GM12892 (cell line): Measurements from ENCODE around the gene FAM20C.

ENCODE experiments used
- DNase-seq: peaks from one replicate; pipeline ENCODE4 v3.0.0; 2011; ENCODE audit not compliant: insufficient read length
- FAIRE-seq: peaks from 2 replicates; lab custom pipeline; 2011; peaks lifted over from hg19 to GRCh38; lab: Jason Lieb, UNC
- POLR2A ChIP-seq: IDR thresholded peaks from 2 replicates; pipeline ENCODE4 v1.6.1; 2011; ENCODE audit warnings: low read depth, low read length, control low read depth
- POLR2AphosphoS5 ChIP-seq: IDR thresholded peaks from 2 replicates; pipeline ENCODE4 v1.6.1; 2011; ENCODE audit warnings: low read depth, low read length, control low read depth
- TAF1 ChIP-seq: IDR thresholded peaks from 2 replicates; pipeline ENCODE4 v1.6.1; 2011; ENCODE audit warnings: low read depth, mild to moderate bottlenecking, control low read depth, low read length, borderline replicate concordance

The FAM20C gene

GRCh38 chr7:231030-231857, 38.9 kb downstream of the FAM20C start:
- FAIRE-seq, result no peak
- DNase-seq, result no peak
- TF ChIP-seq TAF1, result no peak
- no peak for TF ChIP-seq POLR2A
- no peak for TF ChIP-seq POLR2AphosphoS5

- FAIRE-seq, result no peak
- no peak for TF ChIP-seq POLR2AphosphoS5
- TF ChIP-seq POLR2A, result no peak
- no peak for TF ChIP-seq TAF1
These were observed 39.5 kb downstream of the FAM20C start for GRCh38 chr7:231858-232246.

DNA sequence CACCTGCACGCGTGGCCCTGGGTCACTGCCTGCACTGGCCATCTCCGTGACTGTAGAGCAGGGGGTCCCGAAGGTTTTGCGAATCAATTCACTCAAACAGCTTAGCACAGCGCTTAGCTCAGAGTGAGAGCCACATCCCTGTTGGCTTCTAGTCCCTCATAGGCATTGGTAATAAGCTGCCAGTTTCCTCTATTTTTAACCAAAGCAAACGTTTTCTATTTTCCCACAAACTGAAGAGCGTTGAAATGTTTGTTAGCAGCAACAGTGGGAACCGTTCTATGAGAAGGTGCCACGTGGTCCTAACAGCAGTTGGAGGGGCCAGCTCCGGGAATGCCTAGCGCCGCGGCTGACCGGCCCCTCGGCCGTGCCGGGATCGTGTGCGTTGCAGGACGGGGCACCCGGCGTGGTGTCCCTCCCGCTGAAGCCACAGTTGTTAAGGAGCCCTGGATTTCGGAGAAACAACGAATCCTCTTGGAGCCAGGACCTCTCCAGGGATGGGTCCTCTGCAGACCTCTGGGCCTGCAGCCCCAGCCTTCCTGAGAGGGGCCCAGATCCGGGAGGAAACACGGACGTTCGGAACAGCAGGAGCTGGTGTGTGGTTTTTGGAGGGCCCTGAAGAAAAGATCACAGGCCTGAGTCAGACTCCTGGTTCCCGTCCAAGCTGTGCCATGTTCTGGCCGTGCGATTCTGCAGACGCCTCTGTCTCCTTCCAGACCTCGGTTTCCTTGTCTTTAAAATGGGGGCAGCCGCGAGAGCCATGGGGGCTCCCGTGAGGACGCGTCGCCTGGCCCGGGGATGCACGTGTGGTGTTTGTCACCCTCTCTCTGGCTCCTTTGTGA, 40.3 kb downstream of the FAM20C start:
- TF ChIP-seq POLR2AphosphoS5, result no peak
- no peak for TF ChIP-seq POLR2A
- no peak for TF ChIP-seq TAF1
- FAIRE-seq (no peak), DNase-seq (no peak)

More at GRCh38 chr7:231858-232246, 39.5 kb downstream of the FAM20C start:
- DNase-seq, result no peak

DNA sequence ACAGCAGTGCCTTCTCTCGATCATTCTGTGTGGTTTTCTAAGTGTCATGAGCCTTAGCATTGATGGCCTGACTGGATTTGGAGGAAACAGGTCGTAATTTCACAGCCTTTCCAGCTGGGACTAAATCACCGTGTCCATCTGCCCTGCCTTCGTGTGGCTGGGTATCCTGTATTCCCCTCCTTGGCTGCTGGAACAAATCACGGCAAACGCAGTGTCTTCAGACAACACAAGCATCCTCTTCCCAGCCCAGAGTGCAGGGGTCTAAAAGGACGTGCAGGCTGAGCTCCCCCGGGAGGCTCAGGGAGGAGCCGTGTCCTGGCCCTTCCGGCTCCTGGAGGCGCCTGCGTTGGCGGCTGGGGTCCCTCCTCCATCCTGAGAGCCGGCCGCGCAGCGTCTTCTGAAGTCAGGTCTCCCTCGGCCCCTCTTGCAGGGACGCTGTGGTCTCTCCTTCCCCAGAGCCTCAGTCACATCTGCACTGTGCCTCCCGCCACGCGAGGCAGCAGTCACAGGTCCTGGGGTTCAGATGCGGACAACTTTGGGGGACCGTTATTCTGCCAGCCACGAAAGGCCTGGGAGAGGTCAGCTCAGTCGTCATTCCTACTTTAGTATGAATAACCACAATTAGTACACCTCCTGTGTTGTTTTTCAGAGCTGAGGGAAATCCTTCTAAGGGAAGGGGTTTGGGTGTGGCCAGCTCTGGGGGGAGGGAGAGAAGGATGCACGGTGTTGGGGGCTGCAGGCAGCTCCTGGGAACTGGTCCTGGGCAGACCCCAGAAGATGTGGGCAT, 41.1 kb downstream of the FAM20C start:
- no peak for TF ChIP-seq TAF1
- no peak for TF ChIP-seq POLR2AphosphoS5
- no peak for TF ChIP-seq POLR2A
- no peak for FAIRE-seq

DNA sequence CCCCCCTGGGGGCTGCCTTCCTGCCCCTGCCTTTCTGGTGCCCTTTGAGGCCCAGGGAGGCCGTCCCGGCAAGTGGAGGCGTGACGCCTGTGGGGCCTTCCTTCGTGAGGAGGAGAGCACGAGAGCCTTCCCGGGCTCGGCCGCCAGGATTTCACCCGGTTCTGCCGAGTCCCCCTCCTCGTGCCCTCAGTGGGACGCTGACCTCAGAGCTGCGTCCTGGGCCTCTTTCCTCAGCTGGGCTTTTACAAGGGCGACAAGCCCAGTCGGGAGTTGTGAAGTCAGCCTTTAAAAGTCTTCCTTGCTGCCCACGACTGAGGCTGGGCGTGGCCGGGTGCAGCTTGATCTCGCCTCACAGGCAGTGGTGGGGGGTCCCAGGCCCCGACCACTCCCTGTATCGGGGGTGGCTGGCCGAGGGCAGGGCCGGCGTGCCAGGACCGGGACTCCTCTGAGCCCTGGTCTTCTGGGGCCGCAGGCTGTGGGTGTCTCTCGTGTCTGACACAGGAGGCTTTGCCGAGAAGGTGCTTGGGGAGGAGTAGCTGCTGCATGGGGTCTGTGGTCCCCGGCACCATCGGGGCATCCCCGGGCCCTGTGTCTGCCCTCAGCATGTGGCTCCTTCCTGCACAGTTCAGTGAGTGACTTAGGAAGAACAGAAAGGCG, 41.8 kb downstream of the FAM20C start:
- no peak for FAIRE-seq
- no peak for TF ChIP-seq TAF1
- no peak for TF ChIP-seq POLR2A
- no peak for TF ChIP-seq POLR2AphosphoS5

More for the DNA sequence above, 41.1 kb downstream of the FAM20C start:
- no peak for DNase-seq

DNA sequence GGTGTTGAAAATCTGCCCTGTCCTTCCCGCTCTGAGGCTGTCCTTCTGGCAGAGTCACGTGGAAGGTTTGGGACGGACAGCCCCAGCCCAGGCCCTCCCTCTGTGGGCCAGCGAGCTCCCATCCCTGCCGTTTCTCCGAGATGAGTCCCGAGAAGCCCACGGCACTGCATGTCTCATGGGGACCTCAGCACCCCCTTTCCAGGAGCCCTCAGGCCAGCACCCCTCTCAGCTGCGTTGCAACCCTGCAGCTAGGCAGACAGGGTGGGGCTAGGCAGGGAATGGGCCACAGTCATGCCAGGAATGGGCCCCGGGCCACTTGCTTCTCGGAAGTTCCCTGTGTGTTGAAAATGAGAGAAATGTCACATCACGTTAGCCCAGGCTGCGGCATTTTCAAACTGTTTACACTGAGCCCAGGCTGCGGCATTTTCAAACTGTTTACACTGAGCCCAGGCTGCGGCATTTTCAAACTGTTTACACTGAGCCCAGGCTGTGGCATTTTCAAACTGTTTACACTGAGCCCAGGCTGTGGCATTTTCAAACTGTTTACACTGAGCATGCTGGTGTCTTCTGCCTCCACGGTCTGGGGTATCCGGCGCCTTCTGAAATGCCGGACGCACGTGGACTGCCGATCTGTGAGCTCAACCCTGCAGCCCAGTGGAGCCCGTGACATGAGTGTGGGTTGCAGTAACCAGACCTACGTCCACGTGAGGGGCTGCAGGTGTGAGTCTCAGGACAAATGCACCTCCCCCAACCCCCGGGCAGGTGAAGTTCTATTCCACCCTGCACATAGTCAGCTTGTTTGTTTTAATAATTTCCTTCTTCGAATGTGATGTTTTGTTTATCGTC, 42.6 kb downstream of the FAM20C start:
- TF ChIP-seq POLR2AphosphoS5, result no peak
- TF ChIP-seq TAF1, result no peak
- no peak for TF ChIP-seq POLR2A
- DNase-seq (no peak), FAIRE-seq (no peak)

More for the DNA sequence above, 41.8 kb downstream of the FAM20C start:
- no peak for DNase-seq

- TF ChIP-seq TAF1 (no peak), POLR2AphosphoS5 (no peak), POLR2A (no peak)
- DNase-seq (no peak), FAIRE-seq (no peak)
These were observed 43.4 kb downstream of the FAM20C start for GRCh38 chr7:235576-236395.

GRCh38 chr7:236967-237366, 44.6 kb downstream of the FAM20C start:
- DNase-seq (no peak), FAIRE-seq (no peak)
- no peak for TF ChIP-seq TAF1

- DNase-seq (no peak), FAIRE-seq (no peak)
- TF ChIP-seq POLR2A (no peak), TAF1 (no peak), POLR2AphosphoS5 (no peak)
These were observed 45.0 kb downstream of the FAM20C start for GRCh38 chr7:237385-237784.

- DNase-seq, result no peak
- no peak for FAIRE-seq
- TF ChIP-seq POLR2AphosphoS5 (no peak), TAF1 (no peak), POLR2A (no peak)
These were observed 47.8 kb downstream of the FAM20C start for GRCh38 chr7:240146-240676.
